HTERT RPE-1 (cell line): ENCODE measurements around the gene NFATC1.

ENCODE experiments used
- in situ Hi-C: fragments of 300-500 bp; cut with MboI; formaldehyde crosslinking; loops from 4 replicates; pipeline ENCODE4 v1.14.3; 2020; ENCODE audit warnings: low sequenced_read_pairs

Gene NFATC1

GRCh38 chr18:79395761-79396404 lies at the start of gene NFATC1:
Gene NFATC1, plus strand, starts transcription at chr18:79395930. Its CDS starts 295 bp downstream, at chr18:79396225.
- in situ Hi-C loops = no loop called here

GRCh38 chr18:79345981-79346380 lies 49.7 kb upstream of the NFATC1 start:
- in situ Hi-C loops = no loop called here

GRCh38 chr18:79348066-79348465 lies 47.7 kb upstream of the NFATC1 start:
- in situ Hi-C loops = no loop called here

- in situ Hi-C loops = no loop called here
Observed at GRCh38 chr18:79352432-79352831, 43.3 kb upstream of the NFATC1 start.

- in situ Hi-C loops = no loop called here
Observed at GRCh38 chr18:79353267-79353666, 42.5 kb upstream of the NFATC1 start.

- in situ Hi-C loops = no loop called here
Observed at GRCh38 chr18:79354350-79354749, 41.4 kb upstream of the NFATC1 start.

GRCh38 chr18:79355433-79356335 lies 40.0 kb upstream of the NFATC1 start:
- in situ Hi-C loops = no loop called here

- in situ Hi-C loops = no loop called here
Observed at GRCh38 chr18:79356435-79356834, 39.3 kb upstream of the NFATC1 start.

- in situ Hi-C loops = no loop called here
Observed at GRCh38 chr18:79360933-79361332, 34.8 kb upstream of the NFATC1 start.

GRCh38 chr18:79361766-79362522 lies 33.8 kb upstream of the NFATC1 start:
- in situ Hi-C loops = no loop called here

GRCh38 chr18:79365701-79366100 lies 30.0 kb upstream of the NFATC1 start:
- in situ Hi-C loops = no loop called here

GRCh38 chr18:79366177-79367094 lies 29.3 kb upstream of the NFATC1 start:
- in situ Hi-C loops = no loop called here

- in situ Hi-C loops = no loop called here
Observed at GRCh38 chr18:79367480-79367879, 28.2 kb upstream of the NFATC1 start.

- in situ Hi-C loops = no loop called here
Observed at GRCh38 chr18:79367989-79368388, 27.7 kb upstream of the NFATC1 start.

GRCh38 chr18:79368681-79369080 lies 27.0 kb upstream of the NFATC1 start:
- in situ Hi-C loops = no loop called here

- in situ Hi-C loops = no loop called here
Observed at GRCh38 chr18:79371561-79372121, 24.1 kb upstream of the NFATC1 start.

- in situ Hi-C loops = no loop called here
Observed at GRCh38 chr18:79372461-79372860, 23.3 kb upstream of the NFATC1 start.

- in situ Hi-C loops = no loop called here
Observed at GRCh38 chr18:79372991-79373390, 22.7 kb upstream of the NFATC1 start.

GRCh38 chr18:79373736-79374135 lies 22.0 kb upstream of the NFATC1 start:
- in situ Hi-C loops = no loop called here
